Mesenchymal stem cell (in vitro differentiated cells and primary cell): Measurements from ENCODE around the gene KIF3A.

Source experiments
- DNase-seq: peaks from one replicate; pipeline ENCODE4 v3.0.0-alpha.2; 2013
- H2AFZ ChIP-seq: one replicate; pipeline ENCODE4 v1.6.1; 2013; ENCODE audit warnings: low read depth, mild to moderate bottlenecking, control low read depth, inconsistent platforms, low read length, moderate library complexity
- H2AK5ac ChIP-seq: 2 replicates; pipeline ENCODE4 v1.6.1; 2013; ENCODE audit warnings: low read length, moderate library complexity, mild to moderate bottlenecking, inconsistent platforms; ENCODE audit not compliant: severe bottlenecking
- H2BK120ac ChIP-seq: one replicate; pipeline ENCODE4 v1.6.1; 2013; ENCODE audit warnings: low read depth, mild to moderate bottlenecking, inconsistent platforms, low read length, moderate library complexity
- H2BK12ac ChIP-seq, 2 experiments: one replicate each; pipeline ENCODE4 v1.6.1; 2013; ENCODE audit warnings: inconsistent platforms in 2 of 2, low read length in 2 of 2, mild to moderate bottlenecking in 2 of 2, moderate library complexity in 2 of 2, control low read depth in 1 of 2
- H2BK15ac ChIP-seq: one replicate; pipeline ENCODE4 v1.6.1; 2013; ENCODE audit warnings: mild to moderate bottlenecking, low read depth, inconsistent platforms; ENCODE audit not compliant: poor library complexity, severe bottlenecking
- H2BK5ac ChIP-seq: 2 replicates; pipeline ENCODE4 v1.6.1; 2013; ENCODE audit warnings: low read depth, mild to moderate bottlenecking, low read length, control low read depth, inconsistent platforms; ENCODE audit not compliant: poor library complexity, severe bottlenecking
- H3K14ac ChIP-seq, 2 experiments: one replicate each; pipeline ENCODE4 v1.6.1; 2013; ENCODE audit warnings: inconsistent platforms in 2 of 2, low read length in 2 of 2, control low read depth in 1 of 2, mild to moderate bottlenecking in 1 of 2, moderate library complexity in 1 of 2
- H3K18ac ChIP-seq, 2 experiments: one replicate each; pipeline ENCODE4 v1.6.1; 2013; ENCODE audit warnings: inconsistent platforms in 2 of 2, low read length in 2 of 2, control low read depth in 1 of 2, low read depth in 1 of 2, mild to moderate bottlenecking in 1 of 2
- H3K23ac ChIP-seq, 2 experiments: one replicate each; pipeline ENCODE4 v1.6.1; 2013; ENCODE audit warnings: inconsistent platforms in 2 of 2, low read length in 2 of 2, mild to moderate bottlenecking in 2 of 2, moderate library complexity in 2 of 2, control low read depth in 1 of 2
- H3K27ac ChIP-seq: 2 replicates; pipeline ENCODE4 v1.5.1; 2013; ENCODE audit warnings: mild to moderate bottlenecking, moderate library complexity, low read length, control low read depth, inconsistent platforms; ENCODE audit not compliant: poor library complexity, severe bottlenecking
- H3K27me3 ChIP-seq, 2 experiments: 2 replicates each; pipeline versions ENCODE4 v1.6.1 to v1.7.0; 2013; ENCODE audit warnings: low read length in 2 of 2, mild to moderate bottlenecking in 2 of 2, moderate library complexity in 2 of 2, control low read depth in 1 of 2, inconsistent platforms in 1 of 2; ENCODE audit not compliant: control insufficient read depth in 1 of 2, insufficient read depth in 1 of 2
- H3K36me3 ChIP-seq, 2 experiments: 2 replicates each; pipeline versions ENCODE4 v1.6.1 to v1.7.0; 2013; ENCODE audit warnings: low read length in 2 of 2, control low read depth in 1 of 2, inconsistent platforms in 1 of 2, low read depth in 1 of 2, mild to moderate bottlenecking in 1 of 2; ENCODE audit not compliant: insufficient read depth in 2 of 2, control insufficient read depth in 1 of 2
- H3K4ac ChIP-seq, 2 experiments: one replicate each; pipeline ENCODE4 v1.6.1; 2013; ENCODE audit warnings: inconsistent platforms in 2 of 2, low read length in 2 of 2, mild to moderate bottlenecking in 2 of 2, moderate library complexity in 2 of 2, control low read depth in 1 of 2, low read depth in 1 of 2
- H3K4me1 ChIP-seq: 2 replicates; pipeline ENCODE4 v1.6.1; 2013; ENCODE audit warnings: low read depth, low read length, control low read depth; ENCODE audit not compliant: control insufficient read depth, insufficient read depth
- H3K4me2 ChIP-seq: 2 replicates; pipeline ENCODE4 v1.6.1; 2013; ENCODE audit warnings: low read length, mild to moderate bottlenecking, inconsistent platforms; ENCODE audit not compliant: poor library complexity, severe bottlenecking
- H3K4me3 ChIP-seq, 2 experiments: 2 replicates each; pipeline versions ENCODE4 v1.5.1 to v1.7.0; 2013; ENCODE audit warnings: low read length in 2 of 2, mild to moderate bottlenecking in 2 of 2, control low read depth in 1 of 2, low read depth in 1 of 2; ENCODE audit not compliant: insufficient read depth in 1 of 2
- H3K79me1 ChIP-seq: replicated peaks from 2 replicates; pipeline ENCODE4 v1.6.1; 2013; ENCODE audit warnings: mild to moderate bottlenecking, control low read depth, low read length, inconsistent platforms; ENCODE audit not compliant: poor library complexity, severe bottlenecking
- H3K9ac ChIP-seq: 2 replicates; pipeline ENCODE4 v1.7.0; 2013; ENCODE audit warnings: mild to moderate bottlenecking, low read length, moderate library complexity
- H3K9me3 ChIP-seq: 2 replicates; pipeline ENCODE4 v1.7.0; 2013; ENCODE audit warnings: mild to moderate bottlenecking, low read length; ENCODE audit not compliant: control insufficient read depth
- H4K8ac ChIP-seq: one replicate; pipeline ENCODE4 v1.6.1; 2013; ENCODE audit warnings: inconsistent platforms, mild to moderate bottlenecking, low read length, moderate library complexity
- H4K91ac ChIP-seq: one replicate; pipeline ENCODE4 v1.6.1; 2013; ENCODE audit warnings: mild to moderate bottlenecking, low read length, inconsistent platforms
- WGBS: methylation state at CpG from one replicate; pipeline ENCODE4 v1.1.7; 2013; ENCODE audit warnings: mixed read lengths; 5-methylcytosine and 5-hydroxymethylcytosine counted together

KIF3A gene

DNA sequence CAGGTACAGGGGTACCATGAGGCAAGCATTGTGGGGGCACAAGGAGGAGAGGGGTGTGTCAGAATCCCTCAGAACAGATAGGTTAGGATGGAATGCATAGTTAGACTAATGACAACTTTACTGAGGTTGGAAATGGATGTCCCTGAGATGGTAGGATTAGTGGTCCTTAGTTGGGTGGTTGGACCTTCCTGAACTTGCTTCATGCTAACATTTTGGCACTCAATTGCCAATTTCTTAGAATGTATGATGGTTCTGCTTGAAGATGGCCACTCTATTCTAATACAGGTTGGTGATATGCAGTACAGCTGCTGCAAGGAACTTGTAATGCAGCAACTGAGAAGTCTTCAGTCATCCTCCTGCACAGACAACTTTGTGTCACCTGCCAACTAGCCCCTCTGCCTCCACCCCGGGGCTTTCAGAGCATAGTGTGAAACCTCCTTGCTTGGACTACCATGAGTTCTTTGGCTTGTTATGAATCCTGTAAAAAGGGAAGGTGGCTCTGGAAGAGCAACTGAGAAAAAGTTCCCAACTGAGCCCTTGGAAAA lies 15.3 kb upstream of the KIF3A start:
- Histone ChIP-seq H3K4me1 (peaks cover 7% of the 10 kb centered on the region), H3K4ac (no peak overlapping the region), H4K91ac (no peak overlapping the region), H3K9ac (no peak overlapping the region), H3K79me1 (no peaks in the 10 kb centered on the region), H2AK5ac (no peak overlapping the region), H3K18ac (no peak overlapping the region), H3K27me3 (peaks cover 10 to 79% of the 10 kb centered on the region in 2 experiments), H3K36me3 (peaks cover 12% of the 10 kb centered on the region in 2 experiments), H2BK120ac (no peak overlapping the region), H2BK5ac (no peak overlapping the region), H3K4me2 (no peak overlapping the region), H2BK15ac (no peak overlapping the region), H2AFZ (no peak overlapping the region), H4K8ac (no peak overlapping the region), H3K9me3 (no peaks in the 10 kb centered on the region), H3K4me3 (no peak overlapping the region), H2BK12ac (no peak overlapping the region), H3K14ac (no peak overlapping the region), H3K27ac (no peak overlapping the region), H3K23ac (no peak overlapping the region)
- 94% methylated on average over 1 of the region's 1 CpG for whole genome bisulfite sequencing
- no peak for DNase-seq

DNA sequence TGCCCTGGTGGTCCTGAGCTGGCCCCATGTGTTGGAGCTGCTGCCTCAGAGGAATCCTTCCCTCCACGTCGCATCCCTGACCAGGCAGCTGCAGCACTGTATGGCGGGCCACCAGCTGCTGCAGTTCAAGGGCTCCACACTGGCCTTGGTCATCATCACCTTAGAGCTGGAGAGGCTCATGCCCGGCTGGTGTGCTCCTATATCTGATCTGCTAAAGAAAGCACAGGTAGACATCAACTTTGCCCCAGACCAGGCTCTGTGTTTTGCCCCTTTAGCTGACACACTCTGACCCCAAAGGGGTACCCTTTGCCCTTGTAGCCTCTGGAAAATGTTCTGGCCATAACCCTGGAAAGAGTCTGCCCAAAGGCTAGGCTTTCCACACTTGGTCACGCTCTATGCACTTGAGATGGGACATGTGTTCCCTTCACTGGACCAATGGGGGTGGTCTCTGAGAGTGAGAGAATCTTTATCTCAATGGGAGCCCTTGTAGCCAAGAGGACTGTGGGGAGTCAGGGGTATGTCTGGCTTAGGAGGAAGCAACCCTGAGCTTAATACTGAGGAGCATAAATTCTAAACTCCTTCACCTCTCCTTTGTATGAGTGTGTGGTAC lies 14.7 kb upstream of the KIF3A start:
- Histone ChIP-seq H2BK15ac (no peak overlapping the region), H3K79me1 (no peaks in the 10 kb centered on the region), H3K27me3 (peaks cover 10 to 84% of the 10 kb centered on the region in 2 experiments), H4K91ac (no peak overlapping the region), H3K4me3 (peak overlapping the region in 1 of 2 experiments; percentile 33), H3K14ac (peak overlapping the region in 1 of 2 experiments; percentile 42), H3K18ac (no peak overlapping the region), H2BK12ac (no peak overlapping the region), H2AK5ac (no peak overlapping the region), H3K27ac (no peak overlapping the region), H3K4me2 (no peak overlapping the region), H2BK5ac (no peak overlapping the region), H3K4ac (no peak overlapping the region), H3K4me1 (peaks cover 13% of the 10 kb centered on the region), H3K9me3 (no peaks in the 10 kb centered on the region), H3K23ac (no peak overlapping the region), H4K8ac (no peak overlapping the region), H2AFZ (no peak overlapping the region), H2BK120ac (no peak overlapping the region), H3K9ac (no peak overlapping the region), H3K36me3 (peaks cover 6 to 7% of the 10 kb centered on the region in 2 experiments)
- no peak for DNase-seq
- 89% methylated on average over 5 of the region's 5 CpGs for WGBS

DNA sequence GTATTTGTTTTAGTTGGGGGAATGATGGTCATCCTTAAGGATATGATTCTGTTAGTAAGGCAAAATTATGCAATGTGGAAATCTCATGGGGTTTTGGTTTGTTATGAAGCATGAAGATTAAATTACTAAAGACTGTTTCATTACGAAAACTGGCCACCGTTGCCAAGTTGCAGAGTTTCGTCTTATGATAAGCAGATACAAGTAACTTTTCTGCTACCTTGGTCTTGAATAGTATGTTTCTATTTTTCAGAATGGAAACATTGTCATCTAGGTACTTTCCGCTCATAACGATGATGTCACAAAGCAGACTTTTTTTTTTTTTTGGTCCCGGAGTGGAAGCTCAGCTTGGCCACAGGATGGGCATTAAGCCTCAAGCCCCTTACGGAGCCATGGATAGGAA lies 14.1 kb upstream of the KIF3A start:
- Histone ChIP-seq H3K4me2 (no peak overlapping the region), H2BK15ac (no peak overlapping the region), H2BK5ac (no peak overlapping the region), H3K4me1 (peaks cover 15% of the 10 kb centered on the region), H3K4ac (no peak overlapping the region), H2BK12ac (no peak overlapping the region), H3K4me3 (peak overlapping the region in 1 of 2 experiments; percentile 39), H2AFZ (no peak overlapping the region), H2BK120ac (no peak overlapping the region), H3K27ac (no peak overlapping the region), H3K14ac (no peak overlapping the region), H4K91ac (no peak overlapping the region), H3K9me3 (no peaks in the 10 kb centered on the region), H3K27me3 (peaks cover 15 to 84% of the 10 kb centered on the region in 2 experiments), H2AK5ac (no peak overlapping the region), H4K8ac (no peak overlapping the region), H3K9ac (no peak overlapping the region), H3K23ac (no peak overlapping the region), H3K36me3 (peaks cover 0 to 4% of the 10 kb centered on the region in 2 experiments), H3K18ac (no peak overlapping the region), H3K79me1 (no peaks in the 10 kb centered on the region)
- WGBS: 96% methylated on average over 7 of the region's 7 CpGs
- DNase-seq: no peak

DNA sequence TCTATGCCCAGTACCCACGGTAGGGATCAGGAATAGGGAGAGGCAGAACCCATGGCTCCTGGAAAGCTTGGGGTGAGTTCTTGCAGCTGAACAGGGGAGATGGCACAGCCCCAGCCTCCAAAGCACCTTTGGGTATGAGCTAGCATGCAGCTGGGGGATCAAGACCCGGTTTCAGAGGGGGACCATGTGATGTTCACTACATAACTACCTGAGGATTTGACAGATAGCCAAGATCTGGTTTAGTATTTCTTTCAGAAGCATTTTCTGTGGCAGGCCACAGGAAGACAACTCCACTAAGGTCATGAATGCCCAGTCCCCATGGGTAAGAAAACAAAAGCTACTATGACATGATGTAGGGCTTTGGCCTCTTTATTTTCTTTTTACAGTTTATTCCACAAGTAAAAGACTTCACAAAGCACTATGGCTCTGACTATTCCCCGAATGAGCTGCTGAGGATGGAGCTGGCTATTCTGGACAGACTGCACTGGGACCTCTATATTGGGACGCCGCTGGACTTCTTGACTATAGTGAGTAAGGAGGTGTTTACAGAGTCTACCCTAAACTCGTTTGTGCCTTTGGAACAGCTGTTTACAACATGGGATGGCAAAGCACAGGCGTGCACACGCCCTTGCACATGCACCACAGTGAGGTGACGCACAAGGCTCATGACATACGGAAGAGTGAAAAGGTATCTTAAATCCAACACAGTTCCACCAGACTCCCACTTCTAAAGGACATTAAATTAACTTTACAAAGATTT lies 13.3 kb upstream of the KIF3A start:
- Histone ChIP-seq H3K27ac (no peak overlapping the region), H2BK15ac (no peak overlapping the region), H2AK5ac (no peak overlapping the region), H3K27me3 (peaks cover 21 to 85% of the 10 kb centered on the region in 2 experiments), H3K4ac (no peak overlapping the region), H3K36me3 (peaks cover 0 to 3% of the 10 kb centered on the region in 2 experiments), H3K4me3 (peak overlapping the region in 1 of 2 experiments; percentile 39), H4K8ac (no peak overlapping the region), H3K79me1 (no peaks in the 10 kb centered on the region), H3K18ac (no peak overlapping the region), H2BK5ac (no peak overlapping the region), H2BK12ac (no peak overlapping the region), H3K23ac (no peak overlapping the region), H3K4me2 (no peak overlapping the region), H3K14ac (no peak overlapping the region), H2AFZ (no peak overlapping the region), H4K91ac (no peak overlapping the region), H3K9me3 (no peaks in the 10 kb centered on the region), H2BK120ac (no peak overlapping the region), H3K4me1 (peaks cover 15% of the 10 kb centered on the region), H3K9ac (no peak overlapping the region)
- no peak for DNase-seq
- 94% methylated on average over 10 of the region's 10 CpGs for WGBS
